HFFc6 (cell line): Measurements from ENCODE around the gene OR4K14. TPM values are rescaled to one million over a fixed set of nuclear protein-coding genes. Genes with fewer than 3 reads are reported as not detected.
"Not testable (repeated sequence)": the region's sequence is repeated elsewhere in the genome, so short reads cannot be mapped to it uniquely, and the experiment has no call there.

Experiments used
- DNase-seq: peaks from one replicate; pipeline ENCODE4 v3.0.0-alpha.2; 2018
- H3K27ac Mint-ChIP-seq: 2 replicates; pipeline ENCODE4 v1.8.0; 2020; ENCODE audit warnings: mild to moderate bottlenecking, mixed read lengths
- H3K27me3 Mint-ChIP-seq: 2 replicates; pipeline ENCODE4 v1.8.0; 2021; ENCODE audit warnings: mild to moderate bottlenecking, moderate library complexity, mixed read lengths; ENCODE audit not compliant: insufficient read depth
- H3K36me3 Mint-ChIP-seq: 2 replicates; pipeline ENCODE4 v1.8.0; 2021; ENCODE audit warnings: low read depth, mixed read lengths
- H3K4me1 Mint-ChIP-seq: 2 replicates; pipeline ENCODE4 v1.8.0; 2020; ENCODE audit warnings: low read depth, mixed read lengths
- H3K4me3 Mint-ChIP-seq: 2 replicates; pipeline ENCODE4 v1.8.0; 2020; ENCODE audit warnings: mild to moderate bottlenecking, moderate library complexity, mixed read lengths
- H3K9me3 Mint-ChIP-seq: 2 replicates; pipeline ENCODE4 v1.8.0; 2020; ENCODE audit warnings: mild to moderate bottlenecking, mixed read lengths
- total RNA-seq, 6 experiments: library from RNA; stranded (reverse); fragmentation: NEBNext Ultra II Directional; extraction: Animal tissue kit (Norgen Biotek cat#: 25700); gene quantifications; 2 replicates in 1 of 6; 3 replicates in 5 of 6; pipeline ENCODE4 v1.2.3, GENCODE V29; 2021
- TF ChIP-seq, protein P1 (sequence below): fragments of 200-600 bp; sonication (generic); IDR thresholded peaks from 2 replicates; pipeline ENCODE4 v1.5.0; 2021; ENCODE audit warnings: antibody characterized with exemption, mild to moderate bottlenecking

OR4K14 gene
- total RNA-seq, 6 experiments from 2014 or later: not detected

DNA sequence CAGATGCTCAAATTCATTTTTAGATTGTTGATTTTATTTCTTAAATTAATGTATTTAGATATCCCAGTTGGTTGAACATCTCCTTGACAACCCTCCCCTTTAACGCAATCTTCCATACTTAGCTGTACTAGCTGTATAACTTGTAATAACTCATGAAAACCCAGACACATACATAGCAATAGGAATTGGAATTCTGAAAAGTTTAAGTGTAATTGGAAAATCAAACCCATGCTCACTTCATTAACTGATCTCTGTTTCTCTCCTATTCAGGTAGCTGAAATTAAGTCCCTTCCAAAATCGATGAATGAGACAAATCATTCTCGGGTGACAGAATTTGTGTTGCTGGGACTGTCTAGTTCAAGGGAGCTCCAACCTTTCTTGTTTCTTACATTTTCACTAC lies 43.8 kb downstream of the OR4K14 start, which contains the start of gene OR4K15:
TSS of gene OR4K15 (plus strand) at position 301 of the 400 bp plus-strand sequence. CDS start at position 301, 0 bp downstream.
- Mint-ChIP-seq H3K27me3 (no peaks in the 10 kb centered on the region), H3K4me3 (no peak within 1 kb of the TSS), H3K36me3 (no peaks in the 10 kb centered on the region; the same call in 1 of the 2 replicates), H3K9me3 (peaks cover 32% of the 10 kb centered on the region), H3K27ac (no peak within 1 kb of the TSS), H3K4me1 (no peaks in the 10 kb centered on the region)
- TF ChIP-seq, protein P1, sequence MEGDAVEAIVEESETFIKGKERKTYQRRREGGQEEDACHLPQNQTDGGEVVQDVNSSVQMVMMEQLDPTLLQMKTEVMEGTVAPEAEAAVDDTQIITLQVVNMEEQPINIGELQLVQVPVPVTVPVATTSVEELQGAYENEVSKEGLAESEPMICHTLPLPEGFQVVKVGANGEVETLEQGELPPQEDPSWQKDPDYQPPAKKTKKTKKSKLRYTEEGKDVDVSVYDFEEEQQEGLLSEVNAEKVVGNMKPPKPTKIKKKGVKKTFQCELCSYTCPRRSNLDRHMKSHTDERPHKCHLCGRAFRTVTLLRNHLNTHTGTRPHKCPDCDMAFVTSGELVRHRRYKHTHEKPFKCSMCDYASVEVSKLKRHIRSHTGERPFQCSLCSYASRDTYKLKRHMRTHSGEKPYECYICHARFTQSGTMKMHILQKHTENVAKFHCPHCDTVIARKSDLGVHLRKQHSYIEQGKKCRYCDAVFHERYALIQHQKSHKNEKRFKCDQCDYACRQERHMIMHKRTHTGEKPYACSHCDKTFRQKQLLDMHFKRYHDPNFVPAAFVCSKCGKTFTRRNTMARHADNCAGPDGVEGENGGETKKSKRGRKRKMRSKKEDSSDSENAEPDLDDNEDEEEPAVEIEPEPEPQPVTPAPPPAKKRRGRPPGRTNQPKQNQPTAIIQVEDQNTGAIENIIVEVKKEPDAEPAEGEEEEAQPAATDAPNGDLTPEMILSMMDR: no peak
- no peak for DNase-seq

DNA sequence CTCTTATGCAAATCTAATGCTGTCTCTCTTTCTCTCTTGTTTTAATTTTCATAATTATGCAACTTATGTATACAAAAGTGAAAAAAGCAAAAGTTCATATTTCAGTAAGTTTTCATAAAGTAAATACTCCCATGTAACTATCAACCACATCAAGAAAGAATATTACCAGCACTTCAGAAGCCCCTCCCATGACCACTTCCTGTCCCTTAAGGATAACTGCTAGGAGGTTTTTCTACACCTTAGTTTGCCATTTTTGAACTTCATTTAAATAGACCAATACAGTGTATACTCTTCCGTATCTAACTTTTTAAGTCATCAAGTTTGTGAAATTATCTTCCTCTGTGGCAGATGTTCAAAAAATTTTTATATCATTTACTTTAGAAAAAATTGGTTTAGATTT lies 44.3 kb downstream of the OR4K14 start:
- no peaks in the 10 kb centered on the region for H3K27me3 Mint-ChIP-seq
- no peak overlapping the region for H3K4me3 Mint-ChIP-seq
- DNase-seq: no peak
- no peaks in the 10 kb centered on the region; the same call in 1 of the 2 replicates for H3K36me3 Mint-ChIP-seq
- no peak overlapping the region for H3K27ac Mint-ChIP-seq
- H3K9me3 Mint-ChIP-seq: peaks cover 30% of the 10 kb centered on the region
- no peaks in the 10 kb centered on the region for H3K4me1 Mint-ChIP-seq
- TF ChIP-seq, protein P1: no peak

DNA sequence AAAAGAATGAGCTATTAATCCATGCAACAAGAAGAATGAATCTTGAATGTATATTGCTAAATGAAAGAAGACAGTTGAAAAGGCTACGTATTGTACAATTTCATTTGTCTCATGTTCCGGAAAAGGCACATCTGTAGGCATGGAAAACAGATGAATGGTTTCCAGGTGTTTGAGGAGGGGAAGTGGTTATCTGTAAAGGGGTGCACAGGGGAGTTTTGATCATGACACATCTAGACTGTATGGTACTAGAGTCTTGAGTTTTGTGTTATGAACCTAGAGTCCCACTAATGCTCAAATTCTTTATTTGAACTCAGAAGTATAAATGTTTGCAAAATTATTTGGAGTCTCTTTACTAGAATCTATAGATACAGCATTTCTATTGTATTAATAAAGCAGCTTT lies 49.4 kb downstream of the OR4K14 start:
- not testable (repeated sequence) for H3K27ac Mint-ChIP-seq, H3K27me3 Mint-ChIP-seq

More for the DNA sequence above, 49.4 kb downstream of the OR4K14 start:
- H3K4me3 Mint-ChIP-seq, H3K36me3 Mint-ChIP-seq, DNase-seq, H3K4me1 Mint-ChIP-seq: not testable (repeated sequence)
- H3K9me3 Mint-ChIP-seq: peaks cover 27% of the 10 kb centered on the region

Other genes starting within 250 kb of the OR4K14 start
- gene OR4M1, start 245.8 kb downstream of the OR4K14 start, total RNA-seq: not detected
- gene OR4N2, start 215.5 kb downstream of the OR4K14 start, total RNA-seq: not detected
- not detected for gene OR4K2, start 144.2 kb downstream of the OR4K14 start, total RNA-seq
- not detected for gene OR4K5, start 98.7 kb downstream of the OR4K14 start, total RNA-seq
- not detected for gene OR4K1, start 88.4 kb downstream of the OR4K14 start, total RNA-seq
- not detected for gene OR4K15, start 43.7 kb downstream of the OR4K14 start, total RNA-seq
- not detected for gene OR4Q2, start 17.1 kb downstream of the OR4K14 start, total RNA-seq
- not detected for gene OR4K13, start 16.7 kb upstream of the OR4K14 start, total RNA-seq
- not detected for gene OR4L1, start 40.7 kb upstream of the OR4K14 start, total RNA-seq
- not detected for gene OR4K17, start 91.4 kb upstream of the OR4K14 start, total RNA-seq
- gene OR4N5, start 119.5 kb upstream of the OR4K14 start, total RNA-seq: not detected
- not detected for gene OR11G2, start 171.6 kb upstream of the OR4K14 start, total RNA-seq
- not detected for gene OR11H6, start 204.4 kb upstream of the OR4K14 start, total RNA-seq
- not detected for gene OR11H7, start 209.7 kb upstream of the OR4K14 start, total RNA-seq
- not detected for gene OR11H4, start 220.0 kb upstream of the OR4K14 start, total RNA-seq